Ishikawa (cell line): ENCODE results near the gene RDH14.

ENCODE experiments used
- CEBPB ChIP-seq: IDR thresholded peaks from 2 replicates; pipeline ENCODE4 v1.6.1; 2012
- CREB1 ChIP-seq: IDR thresholded peaks from 2 replicates; pipeline ENCODE4 v1.6.1; 2012; ENCODE audit warnings: low read depth
- EGR1 ChIP-seq: IDR thresholded peaks from 2 replicates; pipeline ENCODE4 v1.6.1; 2012
- EP300 ChIP-seq: IDR thresholded peaks from 2 replicates; pipeline ENCODE4 v1.6.1; 2012; ENCODE audit warnings: borderline replicate concordance
- FOXM1 ChIP-seq: IDR thresholded peaks from 2 replicates; pipeline ENCODE4 v1.6.1; 2012; ENCODE audit warnings: low read depth, borderline replicate concordance
- NFIC ChIP-seq: IDR thresholded peaks from 2 replicates; pipeline ENCODE4 v1.6.1; 2012
- RAD21 ChIP-seq: IDR thresholded peaks from 2 replicates; pipeline ENCODE4 v1.6.1; 2012; ENCODE audit warnings: low read depth
- TAF1 ChIP-seq: IDR thresholded peaks from 2 replicates; pipeline ENCODE4 v1.6.1; 2012; ENCODE audit warnings: low read depth, mild to moderate bottlenecking
- TCF12 ChIP-seq: IDR thresholded peaks from 2 replicates; pipeline ENCODE4 v1.6.1; 2012; ENCODE audit warnings: low read depth
- TEAD4 ChIP-seq: IDR thresholded peaks from 2 replicates; pipeline ENCODE4 v1.6.1; 2012
- YY1 ChIP-seq: IDR thresholded peaks from 2 replicates; pipeline ENCODE4 v1.6.1; 2012; ENCODE audit warnings: low read depth
- ZBTB7A ChIP-seq: IDR thresholded peaks from 2 replicates; pipeline ENCODE4 v1.6.1; 2012; ENCODE audit warnings: low read depth
- TF ChIP-seq, protein P1 (sequence below): IDR thresholded peaks from 2 replicates; pipeline ENCODE4 v1.6.1; 2012
- TF ChIP-seq, protein P2 (sequence below): IDR thresholded peaks from 2 replicates; pipeline ENCODE4 v1.6.1; 2012; ENCODE audit warnings: low read depth, mild to moderate bottlenecking
- TF ChIP-seq, protein P3 (sequence below): IDR thresholded peaks from 2 replicates; pipeline ENCODE4 v1.6.1; 2012

The RDH14 gene

DNA sequence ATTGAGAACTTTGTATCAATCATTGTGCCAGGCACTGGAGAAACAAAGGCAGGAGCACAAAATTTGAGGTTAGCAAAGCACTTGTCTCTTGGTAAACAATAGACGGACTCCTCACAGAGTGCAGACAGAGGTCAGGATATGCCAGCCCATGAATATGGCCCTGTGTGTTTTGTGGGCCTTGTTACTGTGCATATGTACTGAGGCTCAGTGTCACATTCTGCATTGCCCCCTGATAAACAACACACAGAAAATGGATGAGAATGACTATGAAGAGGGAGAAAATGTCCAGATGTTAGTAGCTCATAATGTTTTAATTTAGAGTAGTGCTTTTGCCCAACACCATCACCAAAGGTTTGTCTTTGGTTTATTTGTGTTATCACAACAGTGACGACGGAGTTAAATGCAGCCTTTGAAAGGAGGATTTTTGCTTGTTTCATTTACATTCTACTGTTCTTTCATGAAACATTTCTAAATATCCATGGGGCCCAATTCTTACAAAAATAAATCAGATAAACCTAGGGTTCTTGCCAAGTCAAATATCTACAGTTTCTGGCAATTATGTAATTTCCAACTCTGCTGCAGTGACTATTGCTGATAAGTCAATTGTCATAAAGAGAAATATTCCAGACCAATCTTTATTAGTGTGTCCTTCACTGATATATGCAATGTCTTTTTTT lies 43.5 kb upstream of the RDH14 start:
- TF ChIP-seq NFIC (no peak), FOXM1 (no peak), RAD21 (no peak), EP300 (no peak), YY1 (no peak), EGR1 (no peak), CEBPB (no peak), TAF1 (no peak), TEAD4 (no peak), CREB1 (no peak), ZBTB7A (no peak), TCF12 (no peak)
- TF ChIP-seq, protein P1, sequence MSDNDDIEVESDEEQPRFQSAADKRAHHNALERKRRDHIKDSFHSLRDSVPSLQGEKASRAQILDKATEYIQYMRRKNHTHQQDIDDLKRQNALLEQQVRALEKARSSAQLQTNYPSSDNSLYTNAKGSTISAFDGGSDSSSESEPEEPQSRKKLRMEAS: no peak
- TF ChIP-seq, protein P2, sequence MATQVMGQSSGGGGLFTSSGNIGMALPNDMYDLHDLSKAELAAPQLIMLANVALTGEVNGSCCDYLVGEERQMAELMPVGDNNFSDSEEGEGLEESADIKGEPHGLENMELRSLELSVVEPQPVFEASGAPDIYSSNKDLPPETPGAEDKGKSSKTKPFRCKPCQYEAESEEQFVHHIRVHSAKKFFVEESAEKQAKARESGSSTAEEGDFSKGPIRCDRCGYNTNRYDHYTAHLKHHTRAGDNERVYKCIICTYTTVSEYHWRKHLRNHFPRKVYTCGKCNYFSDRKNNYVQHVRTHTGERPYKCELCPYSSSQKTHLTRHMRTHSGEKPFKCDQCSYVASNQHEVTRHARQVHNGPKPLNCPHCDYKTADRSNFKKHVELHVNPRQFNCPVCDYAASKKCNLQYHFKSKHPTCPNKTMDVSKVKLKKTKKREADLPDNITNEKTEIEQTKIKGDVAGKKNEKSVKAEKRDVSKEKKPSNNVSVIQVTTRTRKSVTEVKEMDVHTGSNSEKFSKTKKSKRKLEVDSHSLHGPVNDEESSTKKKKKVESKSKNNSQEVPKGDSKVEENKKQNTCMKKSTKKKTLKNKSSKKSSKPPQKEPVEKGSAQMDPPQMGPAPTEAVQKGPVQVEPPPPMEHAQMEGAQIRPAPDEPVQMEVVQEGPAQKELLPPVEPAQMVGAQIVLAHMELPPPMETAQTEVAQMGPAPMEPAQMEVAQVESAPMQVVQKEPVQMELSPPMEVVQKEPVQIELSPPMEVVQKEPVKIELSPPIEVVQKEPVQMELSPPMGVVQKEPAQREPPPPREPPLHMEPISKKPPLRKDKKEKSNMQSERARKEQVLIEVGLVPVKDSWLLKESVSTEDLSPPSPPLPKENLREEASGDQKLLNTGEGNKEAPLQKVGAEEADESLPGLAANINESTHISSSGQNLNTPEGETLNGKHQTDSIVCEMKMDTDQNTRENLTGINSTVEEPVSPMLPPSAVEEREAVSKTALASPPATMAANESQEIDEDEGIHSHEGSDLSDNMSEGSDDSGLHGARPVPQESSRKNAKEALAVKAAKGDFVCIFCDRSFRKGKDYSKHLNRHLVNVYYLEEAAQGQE: no peak
- TF ChIP-seq, protein P3, sequence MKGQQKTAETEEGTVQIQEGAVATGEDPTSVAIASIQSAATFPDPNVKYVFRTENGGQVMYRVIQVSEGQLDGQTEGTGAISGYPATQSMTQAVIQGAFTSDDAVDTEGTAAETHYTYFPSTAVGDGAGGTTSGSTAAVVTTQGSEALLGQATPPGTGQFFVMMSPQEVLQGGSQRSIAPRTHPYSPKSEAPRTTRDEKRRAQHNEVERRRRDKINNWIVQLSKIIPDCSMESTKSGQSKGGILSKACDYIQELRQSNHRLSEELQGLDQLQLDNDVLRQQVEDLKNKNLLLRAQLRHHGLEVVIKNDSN: no peak

DNA sequence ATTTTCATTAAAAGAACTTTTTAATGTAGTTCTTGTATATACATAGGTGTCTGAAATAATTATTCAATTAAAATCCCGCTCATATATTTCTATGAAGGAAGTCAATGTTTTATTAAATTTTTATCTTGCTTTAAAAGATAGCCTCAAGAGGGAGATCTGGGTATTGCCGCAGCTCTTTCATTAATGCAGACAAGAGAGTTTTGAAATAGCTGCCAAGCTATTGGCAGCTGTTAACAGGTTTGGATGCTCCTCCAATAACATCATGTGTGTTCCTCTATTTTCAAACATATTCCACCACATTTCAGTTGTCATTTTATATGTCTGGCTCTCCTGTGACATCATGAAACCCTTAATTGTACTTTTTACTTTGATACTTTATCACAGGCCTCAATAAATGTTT lies 41.8 kb upstream of the RDH14 start:
- TF ChIP-seq, protein P1: no peak
- TF ChIP-seq RAD21: no peak
- no peak for TF ChIP-seq ZBTB7A
- no peak for TF ChIP-seq YY1
- TF ChIP-seq CEBPB: no peak
- TF ChIP-seq, protein P3: no peak
- no peak for TF ChIP-seq TAF1
- no peak for TF ChIP-seq NFIC
- TF ChIP-seq TEAD4: no peak
- TF ChIP-seq EP300: no peak
- TF ChIP-seq, protein P2: no peak
- TF ChIP-seq EGR1: no peak
- no peak for TF ChIP-seq CREB1
- no peak for TF ChIP-seq TCF12
- TF ChIP-seq FOXM1: no peak

DNA sequence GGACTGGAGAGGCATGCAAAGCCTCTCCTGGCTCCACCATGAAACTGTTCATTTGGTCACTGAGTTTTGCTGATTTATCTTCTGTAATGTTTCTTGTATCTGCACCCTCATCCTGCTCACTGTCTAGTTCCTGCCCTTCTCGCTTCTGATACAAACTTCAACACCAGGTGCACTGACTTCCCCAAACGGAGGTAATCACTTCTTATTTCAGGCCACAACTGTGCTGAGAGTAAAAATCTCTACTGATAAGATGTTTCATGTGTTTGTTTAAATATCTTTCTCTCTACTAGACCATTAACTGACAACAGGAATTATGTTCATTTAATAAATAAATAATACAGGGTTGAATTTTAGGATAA lies 39.8 kb upstream of the RDH14 start:
- no peak for TF ChIP-seq TCF12
- TF ChIP-seq RAD21: no peak
- no peak for TF ChIP-seq ZBTB7A
- TF ChIP-seq TAF1: no peak
- no peak for TF ChIP-seq EP300
- TF ChIP-seq, protein P1: no peak
- TF ChIP-seq EGR1: no peak
- TF ChIP-seq CEBPB: no peak
- no peak for TF ChIP-seq YY1
- no peak for TF ChIP-seq NFIC
- TF ChIP-seq CREB1: no peak
- TF ChIP-seq, protein P3: no peak
- TF ChIP-seq FOXM1: no peak
- TF ChIP-seq TEAD4: no peak
- TF ChIP-seq, protein P2: no peak
